ENCODE data around the gene DOK1. TPM values are rescaled to one million over a fixed set of nuclear protein-coding genes. Genes with fewer than 3 reads are reported as not detected.
"Not testable (repeated sequence)": the region's sequence is repeated elsewhere in the genome, so short reads cannot be mapped to it uniquely, and the experiment has no call there.

Gene DOK1
- total RNA-seq, 1 experiment from 2014 or later: 66.8 TPM

DNA sequence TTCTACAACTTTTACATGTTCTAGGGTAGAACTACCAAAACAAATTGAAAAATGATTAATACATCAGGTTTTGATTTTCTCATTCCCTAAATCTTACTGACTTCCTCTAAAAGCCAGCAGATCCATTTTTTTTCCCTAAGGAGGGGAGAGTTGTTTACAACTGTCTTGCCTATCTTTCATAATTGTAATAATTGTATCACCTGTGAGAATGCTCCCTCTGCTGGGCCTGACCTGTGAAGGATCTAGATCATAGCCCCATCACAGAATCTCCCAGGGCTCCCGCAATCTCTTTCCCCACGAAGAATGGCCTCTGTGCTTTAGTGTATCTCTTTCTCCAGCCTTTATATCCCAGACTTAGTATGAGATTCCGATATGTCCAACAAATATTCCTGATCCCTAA lies 9.9 kb upstream of the DOK1 start:
- DNase-seq (ENCODE audit: low read depth): no peak

GRCh38 chr2:74546004-74546403 lies 8.5 kb upstream of the DOK1 start:
- no peak for DNase-seq (ENCODE audit: low read depth)

DNA sequence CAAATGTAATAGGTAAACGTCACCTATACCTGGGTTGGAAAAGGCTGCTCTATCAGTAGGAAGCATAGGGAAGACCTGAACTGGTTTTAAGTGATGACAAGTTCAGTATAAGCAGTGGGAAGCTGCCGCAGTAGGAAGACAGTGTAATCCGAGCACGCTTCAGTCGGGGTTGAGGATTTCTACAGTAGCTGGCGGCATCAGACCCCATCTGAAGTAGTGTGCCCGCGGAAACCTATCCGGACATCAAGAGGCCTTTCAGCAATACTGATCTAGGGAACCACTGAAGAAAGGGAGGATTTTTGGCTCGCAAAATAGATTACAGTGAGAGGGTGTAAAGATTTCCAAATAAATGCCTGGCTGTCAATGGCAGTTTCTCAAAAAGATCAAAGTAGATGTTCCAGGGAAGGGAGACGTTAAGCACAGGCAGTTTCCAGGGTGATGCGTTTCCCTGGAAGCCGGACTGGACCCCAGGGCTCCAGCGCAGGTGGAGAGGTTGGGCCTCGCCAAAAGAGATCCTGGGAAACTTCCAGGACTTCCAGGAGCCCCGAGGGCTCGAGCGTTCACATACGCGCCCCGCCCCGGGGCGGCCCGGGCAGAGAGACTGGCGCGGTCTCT lies 6.1 kb upstream of the DOK1 start:
- no peak for DNase-seq (ENCODE audit: low read depth)

GRCh38 chr2:74548900-74549826 lies 5.4 kb upstream of the DOK1 start:
- no peak for DNase-seq (ENCODE audit: low read depth)

- no peak for DNase-seq (ENCODE audit: low read depth)
These were observed 4.3 kb upstream of the DOK1 start for GRCh38 chr2:74550231-74550630.

DNA sequence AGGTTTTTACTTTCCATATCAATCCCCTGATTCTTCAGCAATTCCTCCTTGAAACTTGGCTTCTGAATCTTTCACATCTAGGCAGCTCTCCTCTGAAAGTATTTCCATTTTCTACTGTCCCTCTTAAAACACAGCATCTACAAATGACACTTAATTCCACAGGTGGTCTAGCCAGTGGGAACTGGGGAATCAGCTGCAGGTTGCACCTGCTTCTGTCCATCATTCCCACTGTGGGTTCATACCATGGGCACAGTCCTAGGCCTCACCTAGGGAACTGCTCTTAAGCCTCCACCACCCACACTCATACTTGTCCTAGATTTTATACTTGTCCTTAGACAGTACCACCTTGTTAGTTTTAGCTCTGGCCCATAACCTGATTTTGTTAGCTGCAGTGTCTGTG lies 3.0 kb upstream of the DOK1 start:
- no peak for DNase-seq (ENCODE audit: low read depth)

GRCh38 chr2:74551942-74552913 lies 2.3 kb upstream of the DOK1 start:
- DNase-seq (ENCODE audit: low read depth): peak; percentile 70

- peak; percentile 62 for DNase-seq (ENCODE audit: low read depth)
These were observed 1.4 kb upstream of the DOK1 start for GRCh38 chr2:74552914-74553811.

DNA sequence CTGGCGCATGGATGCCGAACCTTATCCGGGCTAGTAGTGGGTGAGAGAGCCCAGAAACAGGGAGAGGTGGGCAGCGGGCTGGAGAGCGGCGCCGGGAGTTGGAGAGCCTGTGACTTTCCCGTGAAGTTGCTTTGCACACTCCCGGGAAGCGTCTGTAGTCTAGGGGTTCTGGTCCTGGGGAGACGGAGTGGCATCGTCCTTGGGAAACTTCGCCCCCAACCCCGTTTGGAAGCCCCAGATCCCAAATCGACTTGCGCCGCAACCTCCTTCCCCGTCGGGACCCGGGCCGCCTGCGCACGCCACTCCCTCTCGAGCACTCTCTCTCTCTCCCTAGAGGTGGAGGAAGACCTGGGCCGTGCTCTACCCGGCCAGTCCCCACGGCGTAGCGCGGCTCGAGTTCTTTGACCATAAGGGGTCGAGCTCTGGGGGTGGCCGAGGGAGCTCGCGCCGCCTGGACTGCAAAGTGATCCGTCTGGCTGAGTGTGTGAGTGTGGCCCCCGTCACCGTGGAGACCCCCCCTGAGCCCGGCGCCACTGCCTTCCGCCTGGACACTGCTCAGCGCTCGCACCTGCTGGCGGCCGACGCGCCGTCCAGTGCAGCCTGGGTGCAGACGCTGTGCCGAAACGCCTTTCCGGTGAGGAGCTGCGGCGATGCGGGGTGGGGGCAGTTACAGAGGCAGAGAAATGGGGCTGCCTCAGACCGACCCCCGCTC lies 456 bp downstream of the DOK1 start:
- DNase-seq (ENCODE audit: low read depth): peak; percentile 50

DNA sequence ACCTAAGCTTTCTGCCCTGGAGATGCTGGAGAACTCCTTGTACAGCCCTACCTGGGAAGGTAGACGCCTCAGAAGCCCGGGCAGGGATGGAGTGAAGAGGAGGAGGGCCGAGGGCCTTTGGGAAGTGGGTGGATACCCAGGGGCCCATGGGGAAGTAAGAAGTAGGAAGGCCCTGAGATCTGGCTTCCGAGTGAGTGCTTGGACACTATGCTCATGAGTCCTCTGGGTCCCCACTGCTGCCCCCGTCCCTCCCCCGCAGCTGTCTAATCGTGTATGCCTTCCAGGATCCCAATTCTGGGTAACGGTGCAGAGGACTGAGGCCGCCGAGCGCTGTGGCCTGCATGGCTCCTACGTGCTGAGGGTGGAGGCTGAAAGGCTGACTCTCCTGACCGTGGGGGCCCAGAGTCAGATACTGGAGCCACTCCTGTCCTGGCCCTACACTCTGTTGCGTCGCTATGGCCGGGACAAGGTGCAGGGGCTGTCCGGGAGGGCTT lies 1.1 kb downstream of the DOK1 start:
- peak; percentile 30 for DNase-seq (ENCODE audit: low read depth)

- no peak for DNase-seq (ENCODE audit: low read depth)
These were observed 1.6 kb downstream of the DOK1 start for GRCh38 chr2:74556159-74556558.

GRCh38 chr2:74556831-74557370 lies 2.4 kb downstream of the DOK1 start:
- DNase-seq (ENCODE audit: low read depth): no peak

DNA sequence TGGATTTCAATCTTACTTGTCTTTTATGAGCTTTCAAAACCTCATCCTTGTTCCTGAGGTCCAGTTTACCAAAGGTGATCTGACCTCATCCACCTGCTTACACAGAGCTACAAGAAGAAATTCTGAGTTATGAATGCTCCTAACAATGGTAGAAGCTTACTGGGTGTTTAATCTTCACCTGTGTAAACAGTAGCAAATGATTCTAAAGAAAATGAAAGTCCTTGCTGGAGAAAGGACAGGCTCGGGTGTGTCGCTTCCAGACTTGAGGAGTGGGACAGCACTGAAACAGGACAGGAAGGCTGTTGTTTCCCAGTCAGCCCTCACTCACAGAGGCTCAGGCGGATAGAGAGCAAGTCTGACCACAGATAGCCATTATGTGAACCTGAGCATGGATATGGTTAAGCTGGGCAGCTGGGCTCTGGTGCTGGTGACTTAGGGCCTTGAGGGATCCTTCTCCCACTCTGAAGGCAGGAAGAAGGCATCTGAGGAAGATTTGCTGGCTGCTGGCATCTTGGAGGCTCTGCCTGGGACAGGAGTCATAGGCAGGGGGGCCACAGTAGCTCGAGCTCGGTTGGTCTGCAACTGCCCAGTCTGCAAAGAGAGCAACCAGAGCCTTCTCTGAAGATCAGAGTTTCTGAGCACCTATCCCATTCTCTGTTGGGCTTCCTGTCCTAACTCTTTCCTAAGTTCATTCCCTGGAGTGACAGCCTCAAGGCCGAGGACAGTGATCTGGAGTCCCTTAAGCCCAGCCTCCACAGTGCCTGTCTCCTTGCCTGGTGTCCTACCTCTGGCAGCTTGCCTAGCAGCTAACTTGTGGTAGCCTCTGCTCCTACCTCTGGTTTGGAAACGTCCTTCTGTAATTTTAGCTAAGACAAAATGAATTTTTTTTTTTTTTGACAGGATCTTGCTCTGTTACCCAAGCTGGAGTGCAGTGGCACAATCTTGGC lies 4.0 kb downstream of the DOK1 start:
- no peak for DNase-seq (ENCODE audit: low read depth)

GRCh38 chr2:74559912-74560311 lies 5.4 kb downstream of the DOK1 start:
- DNase-seq (ENCODE audit: low read depth): no peak

- DNase-seq (ENCODE audit: low read depth): peak; percentile 93
These were observed 6.1 kb downstream of the DOK1 start for GRCh38 chr2:74560591-74560990.

DNA sequence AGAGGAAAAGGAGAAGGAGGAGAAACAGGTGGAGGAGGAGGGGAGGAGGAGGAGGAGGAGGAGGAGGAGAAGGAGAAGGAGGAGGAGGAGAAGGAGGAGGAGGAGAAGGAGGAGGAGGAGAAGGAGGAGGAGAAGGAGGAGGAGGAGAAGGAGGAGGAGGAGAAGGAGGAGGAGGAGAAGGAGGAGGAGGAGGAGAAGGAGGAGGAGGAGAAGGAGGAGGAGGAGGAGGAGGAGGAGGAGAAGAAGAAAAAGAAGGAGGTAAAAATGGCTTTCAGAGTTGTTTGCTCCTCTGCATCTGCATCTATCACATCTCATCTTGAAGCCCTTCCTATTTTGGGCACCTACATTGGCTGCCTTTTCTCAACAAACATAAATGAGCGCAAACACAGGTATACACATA lies 6.5 kb downstream of the DOK1 start:
- DNase-seq (ENCODE audit: low read depth): not testable (repeated sequence)

- peak; percentile 52 for DNase-seq (ENCODE audit: low read depth)
These were observed 7.7 kb downstream of the DOK1 start for GRCh38 chr2:74562126-74562775.

- peak; percentile 92 for DNase-seq (ENCODE audit: low read depth)
These were observed 9.7 kb downstream of the DOK1 start for GRCh38 chr2:74564222-74564621.
